NOMO-1 treated with dmso at 0.1 percent for 144 hours (cell line): Measurements from ENCODE around the gene TXN2.
"Not testable (repeated sequence)": the region's sequence is repeated elsewhere in the genome, so short reads cannot be mapped to it uniquely, and the experiment has no call there.

ENCODE experiments used
- DNase-seq: peaks from one replicate; lab custom pipeline; 2025; ENCODE audit not compliant: unreplicated experiment; lab: John Stamatoyannopoulos, UW

TXN2 gene

GRCh38 chr22:36456464-36456845, 25.0 kb downstream of the TXN2 start:
- DNase-seq = no peak

- no peak for DNase-seq
Observed at GRCh38 chr22:36455571-36456463, 25.6 kb downstream of the TXN2 start.

GRCh38 chr22:36454916-36455570, 26.4 kb downstream of the TXN2 start:
- DNase-seq = peak; percentile 95

- no peak for DNase-seq
Observed at GRCh38 chr22:36453855-36454378, 27.5 kb downstream of the TXN2 start.

GRCh38 chr22:36452978-36453607, 28.3 kb downstream of the TXN2 start:
- DNase-seq = not testable (repeated sequence)

GRCh38 chr22:36452250-36452977, 29.0 kb downstream of the TXN2 start:
- DNase-seq = no peak

- not testable (repeated sequence) for DNase-seq
Observed at GRCh38 chr22:36450923-36451322, 30.5 kb downstream of the TXN2 start.

GRCh38 chr22:36449596-36450175, 31.8 kb downstream of the TXN2 start:
- no peak for DNase-seq

- peak; percentile 27 for DNase-seq
Observed at GRCh38 chr22:36447632-36448031, 33.8 kb downstream of the TXN2 start.

- DNase-seq = no peak
Observed at GRCh38 chr22:36445158-36445668, 36.2 kb downstream of the TXN2 start.

- DNase-seq = no peak
Observed at GRCh38 chr22:36443198-36443770, 38.2 kb downstream of the TXN2 start.

GRCh38 chr22:36442506-36443197, 38.8 kb downstream of the TXN2 start:
- DNase-seq = no peak

GRCh38 chr22:36440429-36441002, 40.9 kb downstream of the TXN2 start:
- no peak for DNase-seq

- no peak for DNase-seq
Observed at GRCh38 chr22:36439481-36440271, 41.8 kb downstream of the TXN2 start.

- DNase-seq = peak; percentile 44
Observed at GRCh38 chr22:36435516-36436415, 45.7 kb downstream of the TXN2 start.

GRCh38 chr22:36433318-36434231, 47.9 kb downstream of the TXN2 start:
- no peak for DNase-seq
